ENCODE data around the gene CDHR5. TPM values are rescaled to one million over a fixed set of nuclear protein-coding genes. Genes with fewer than 3 reads are reported as not detected.

The CDHR5 gene
- total RNA-seq, 4 donors from 2014 or later, result not detected

DNA sequence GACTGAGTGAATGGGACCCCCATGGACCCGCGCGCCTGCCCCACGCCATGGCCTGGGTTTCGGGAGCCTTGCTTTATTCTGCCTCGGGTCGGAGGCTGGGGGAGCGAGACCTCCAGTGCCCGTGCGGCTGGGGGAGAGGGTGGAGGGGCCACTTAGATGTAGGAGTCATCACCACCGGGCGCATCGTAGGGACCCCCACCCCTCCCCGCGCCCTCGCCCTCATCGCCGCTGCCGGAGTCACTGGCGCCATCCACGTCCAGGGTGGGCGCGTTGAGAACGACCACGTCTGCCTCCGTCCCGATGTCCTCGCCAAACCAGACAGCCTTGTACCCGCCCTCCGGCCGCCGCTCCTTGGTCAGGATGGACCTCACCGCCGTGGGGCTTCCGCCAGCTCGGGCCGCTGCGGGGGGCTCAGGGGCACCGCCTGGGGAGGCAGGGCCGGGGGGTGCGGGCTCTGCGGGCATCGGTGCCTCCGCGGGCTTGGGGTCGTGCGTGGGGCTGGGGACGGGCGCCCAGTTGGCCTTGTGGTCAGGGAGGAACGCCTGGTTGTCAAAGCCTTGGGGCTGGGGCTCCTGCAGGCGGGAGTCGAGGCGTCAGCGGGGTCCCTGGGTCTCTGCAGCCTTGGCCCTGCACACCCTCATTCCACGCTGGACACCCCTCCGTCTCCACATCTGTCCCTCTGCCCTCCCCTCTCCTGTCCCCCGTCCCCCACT, 7.4 kb downstream of the CDHR5 start:
- DNase-seq (ENCODE audit: low spot score) (no peak), ATAC-seq (ENCODE audit: low FRiP score) (no peak)
- TF ChIP-seq CTCF (IDR thresholded peaks at IDR 0.05), result no peak

DNA sequence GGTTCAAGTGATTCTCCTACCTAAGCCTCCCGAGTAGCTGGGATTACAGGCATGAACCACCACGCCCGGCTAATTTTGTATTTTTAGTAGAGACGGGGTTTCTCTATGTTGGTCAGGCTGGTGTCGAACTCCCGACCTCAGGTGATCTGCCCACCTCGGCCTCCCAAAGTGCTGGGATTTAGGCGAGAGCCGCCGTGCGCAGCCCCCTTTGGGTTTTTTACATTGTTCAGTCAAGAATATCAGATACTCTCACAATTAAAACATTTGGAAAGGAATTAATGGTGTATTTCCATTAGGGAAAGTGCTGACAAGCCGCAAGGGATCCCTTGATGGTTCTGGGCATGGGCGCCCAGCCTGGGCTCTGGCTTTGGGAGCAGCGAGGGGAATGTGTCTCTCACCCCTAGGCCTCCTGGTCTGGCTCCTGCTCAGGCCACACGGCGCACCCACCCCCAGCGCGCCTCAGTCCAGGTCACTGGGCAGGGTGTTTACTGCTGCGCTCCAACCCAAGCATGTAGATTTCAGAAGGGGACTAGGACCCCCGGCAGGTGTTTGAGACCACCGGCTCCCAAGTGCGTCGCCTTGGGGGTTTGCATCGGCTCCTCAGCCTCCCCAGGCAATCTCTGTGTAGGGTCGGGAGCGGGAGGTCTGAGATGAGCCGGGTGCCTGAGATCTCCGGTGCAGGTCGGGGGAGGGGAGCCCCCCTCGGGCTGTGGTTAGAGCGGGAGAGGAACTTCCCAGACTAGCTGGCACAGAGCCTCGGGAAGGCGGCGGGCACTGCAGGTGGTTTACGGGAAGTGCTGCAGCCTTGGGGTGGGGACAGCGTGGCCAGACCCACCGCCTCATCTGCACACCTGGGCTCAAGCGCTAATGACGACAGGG, 8.2 kb downstream of the CDHR5 start:
- no peak for ATAC-seq (ENCODE audit: low FRiP score)
- no peak for TF ChIP-seq CTCF (IDR thresholded peaks at IDR 0.05)
- DNase-seq (ENCODE audit: low spot score), result no peak

DNA sequence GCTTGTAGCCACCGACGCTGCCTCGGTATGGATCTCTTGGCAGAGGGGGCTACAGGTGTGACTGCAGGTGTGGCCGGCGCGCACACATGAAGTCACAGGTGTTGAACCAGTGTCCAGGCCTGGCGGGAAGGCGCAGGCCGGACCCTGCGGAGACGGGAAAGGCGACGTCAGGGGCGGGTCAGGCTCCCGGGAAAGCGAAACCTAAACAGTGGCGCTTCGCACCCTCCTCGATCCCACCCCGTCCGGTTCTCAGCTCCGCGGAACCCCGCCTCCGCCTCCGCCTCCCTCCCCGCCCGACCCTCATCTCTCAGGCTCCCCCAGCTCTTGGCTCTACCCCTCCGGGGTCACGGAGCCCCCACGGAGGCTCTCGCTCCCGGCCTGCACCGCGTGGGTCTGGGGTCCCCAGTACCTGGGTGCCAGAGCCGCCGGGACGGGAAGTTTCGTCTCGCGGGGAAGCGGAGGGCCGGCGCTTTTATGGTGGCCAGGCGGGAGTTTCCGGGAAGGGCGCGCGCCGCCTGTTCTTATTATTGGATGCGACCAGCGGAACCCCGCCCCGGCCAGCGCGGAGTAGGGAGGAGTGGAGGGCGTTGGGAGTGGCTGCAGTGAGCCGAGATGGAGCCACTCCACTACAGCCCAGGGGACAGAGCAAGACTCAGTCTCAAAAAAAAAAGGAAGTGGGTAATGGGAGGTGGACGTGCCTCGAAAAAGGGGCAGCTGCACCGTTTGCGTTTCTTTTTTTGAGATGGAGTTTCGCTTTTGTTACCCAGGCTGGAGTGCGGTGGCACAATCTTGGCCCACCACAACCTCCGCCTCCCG, 9.0 kb downstream of the CDHR5 start, which contains the start of gene IRF7:
Gene IRF7, minus strand, starts transcription at position 447 of the 816 bp plus-strand sequence. CDS start 586 bp downstream, outside the sequence.
- ATAC-seq (ENCODE audit: low FRiP score) (peak; percentile 81), DNase-seq (ENCODE audit: low spot score) (peak; percentile 94)
- TF ChIP-seq CTCF (IDR thresholded peaks at IDR 0.05), result no peak

GRCh38 chr11:614623-615503, 9.9 kb downstream of the CDHR5 start:
- no peak for DNase-seq (ENCODE audit: low spot score)
- ATAC-seq (ENCODE audit: low FRiP score), result no peak
- TF ChIP-seq CTCF (IDR thresholded peaks at IDR 0.05), result no peak

DNA sequence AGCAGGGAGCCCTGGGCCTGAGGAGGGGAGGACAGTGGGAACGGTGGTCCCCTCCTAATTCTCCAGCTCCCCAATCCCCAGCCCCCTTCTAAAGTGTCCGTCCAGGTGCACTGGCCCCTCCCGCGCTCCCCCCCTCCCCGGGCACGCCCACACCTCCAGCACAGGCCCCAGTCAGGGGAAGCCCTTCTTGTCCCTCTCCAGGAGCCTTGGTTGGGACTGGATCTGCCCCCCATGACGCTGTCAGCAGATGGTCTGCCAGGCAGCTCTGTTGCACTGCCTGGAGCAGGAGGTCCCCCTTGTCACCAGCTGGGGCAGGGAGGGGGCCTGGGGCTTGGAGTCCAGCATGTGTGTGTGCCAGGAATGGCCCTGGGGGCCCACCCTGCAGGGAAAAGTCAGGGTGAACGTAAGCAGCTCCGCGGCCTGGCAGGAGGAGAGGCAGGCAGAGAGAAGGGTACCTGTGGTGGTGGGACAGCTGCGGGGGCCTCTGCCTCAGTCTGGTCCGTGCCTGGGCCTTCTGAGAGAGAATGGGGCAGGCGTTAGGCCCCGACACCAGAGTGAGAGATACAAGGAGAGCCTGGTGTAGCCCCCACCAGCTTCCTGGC, 10.6 kb downstream of the CDHR5 start:
- ATAC-seq (ENCODE audit: low FRiP score) (no peak), DNase-seq (ENCODE audit: low spot score) (no peak)
- no peak for TF ChIP-seq CTCF (IDR thresholded peaks at IDR 0.05)
